KOPT-K1 (cell line): ENCODE results near the gene SMIM44.

Experiments
- H3K27ac ChIP-seq: fragments of 200-600 bp; sonication (generic); 2 replicates; pipeline ENCODE4 v1.5.1; 2016; ENCODE audit warnings: antibody characterized with exemption, mild to moderate bottlenecking, low read depth, low read length; ENCODE audit not compliant: poor library complexity, severe bottlenecking
- H3K36me3 ChIP-seq: fragments of 200-600 bp; sonication (generic); 2 replicates; pipeline ENCODE4 v1.5.1; 2017; ENCODE audit warnings: antibody characterized with exemption, mild to moderate bottlenecking, low read length, moderate library complexity; ENCODE audit not compliant: insufficient read depth
- H3K9me3 ChIP-seq: fragments of 200-600 bp; sonication (generic); 2 replicates; pipeline ENCODE4 v1.5.1; 2017; ENCODE audit warnings: antibody characterized with exemption, low read length, mild to moderate bottlenecking; ENCODE audit not compliant: insufficient read depth, poor library complexity, severe bottlenecking

Gene SMIM44

DNA sequence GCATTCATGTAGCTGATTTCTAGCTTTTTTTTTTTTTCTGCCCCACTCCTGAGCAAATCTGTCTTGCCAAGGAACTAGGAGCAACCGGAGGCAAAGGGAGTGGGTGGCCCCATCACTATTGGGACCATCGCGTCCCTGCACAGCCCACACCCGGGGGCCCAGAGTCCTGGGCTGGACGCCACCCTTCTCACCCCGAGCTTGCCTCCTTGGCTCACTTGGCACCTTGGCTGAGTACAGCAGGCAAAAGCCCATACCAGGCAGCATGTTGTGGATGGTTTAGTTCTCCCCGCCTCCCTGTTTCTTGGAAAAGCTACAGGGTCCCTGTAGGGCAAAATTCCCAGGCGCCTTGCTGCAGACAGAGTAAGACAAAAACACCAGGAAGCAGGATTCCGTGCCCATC is 16.6 kb downstream of the SMIM44 start:
- H3K9me3 ChIP-seq = peaks cover 11% of the 10 kb centered on the region
- no peaks in the 10 kb centered on the region for H3K36me3 ChIP-seq
- H3K27ac ChIP-seq = no peak overlapping the region

DNA sequence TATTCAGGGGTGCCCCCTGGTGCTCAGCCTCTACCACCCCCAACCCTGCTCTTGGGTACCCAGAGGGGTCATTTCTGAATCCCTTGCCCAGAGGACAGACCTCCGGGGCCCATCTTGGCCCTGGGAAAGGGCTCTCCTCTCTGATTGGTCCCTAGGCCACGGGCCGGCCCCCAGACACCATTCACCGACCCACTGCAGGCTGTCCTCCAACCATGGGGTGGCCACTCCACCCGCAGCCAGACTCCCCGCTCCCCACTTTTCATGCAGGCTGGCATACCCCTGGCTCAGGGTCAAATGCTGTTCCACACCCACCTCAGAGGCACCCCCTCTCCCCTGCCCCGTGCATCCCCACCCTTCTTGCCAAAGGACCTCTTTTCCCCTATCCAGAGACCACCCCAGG is 17.7 kb downstream of the SMIM44 start:
- H3K36me3 ChIP-seq = no peaks in the 10 kb centered on the region
- H3K9me3 ChIP-seq = peaks cover 11% of the 10 kb centered on the region
- H3K27ac ChIP-seq = no peak overlapping the region

DNA sequence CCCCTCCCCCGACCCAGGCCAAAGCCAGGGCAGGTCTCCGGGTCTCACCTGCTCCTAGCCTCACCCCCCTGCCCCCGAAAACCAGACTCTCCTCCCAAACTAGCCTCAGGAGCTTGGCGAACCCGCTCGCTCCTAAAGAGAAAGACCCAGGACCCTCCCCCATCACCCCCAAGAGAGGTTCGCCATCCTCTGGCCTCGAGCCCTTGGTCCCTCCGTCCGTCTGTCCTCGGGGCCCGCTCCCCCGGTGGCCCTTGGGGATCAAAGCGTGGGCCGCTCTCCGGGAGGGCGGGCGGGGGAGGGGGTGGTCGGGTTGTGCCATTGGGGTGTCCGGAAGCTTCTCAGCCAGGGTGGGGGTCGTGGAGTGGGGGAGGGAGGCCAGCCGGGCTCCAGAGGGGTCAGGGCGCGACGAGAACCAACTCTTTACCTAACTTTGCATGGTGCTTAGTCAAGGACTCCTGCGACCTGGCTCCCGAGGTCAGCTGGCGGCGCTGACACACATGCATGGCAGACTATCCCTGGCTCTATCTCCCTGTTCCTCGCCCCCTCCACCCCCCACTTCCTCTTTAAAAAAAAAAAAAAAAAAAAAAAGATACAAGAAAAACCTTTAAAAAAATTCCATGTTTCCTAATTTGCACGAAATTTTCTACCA is 18.5 kb downstream of the SMIM44 start:
- peaks cover 11% of the 10 kb centered on the region for H3K9me3 ChIP-seq
- H3K36me3 ChIP-seq = 0 out of 2 replicates have a peak, but pooled peaks cover 4% of the 10 kb centered on the region
- H3K27ac ChIP-seq = no peak overlapping the region

DNA sequence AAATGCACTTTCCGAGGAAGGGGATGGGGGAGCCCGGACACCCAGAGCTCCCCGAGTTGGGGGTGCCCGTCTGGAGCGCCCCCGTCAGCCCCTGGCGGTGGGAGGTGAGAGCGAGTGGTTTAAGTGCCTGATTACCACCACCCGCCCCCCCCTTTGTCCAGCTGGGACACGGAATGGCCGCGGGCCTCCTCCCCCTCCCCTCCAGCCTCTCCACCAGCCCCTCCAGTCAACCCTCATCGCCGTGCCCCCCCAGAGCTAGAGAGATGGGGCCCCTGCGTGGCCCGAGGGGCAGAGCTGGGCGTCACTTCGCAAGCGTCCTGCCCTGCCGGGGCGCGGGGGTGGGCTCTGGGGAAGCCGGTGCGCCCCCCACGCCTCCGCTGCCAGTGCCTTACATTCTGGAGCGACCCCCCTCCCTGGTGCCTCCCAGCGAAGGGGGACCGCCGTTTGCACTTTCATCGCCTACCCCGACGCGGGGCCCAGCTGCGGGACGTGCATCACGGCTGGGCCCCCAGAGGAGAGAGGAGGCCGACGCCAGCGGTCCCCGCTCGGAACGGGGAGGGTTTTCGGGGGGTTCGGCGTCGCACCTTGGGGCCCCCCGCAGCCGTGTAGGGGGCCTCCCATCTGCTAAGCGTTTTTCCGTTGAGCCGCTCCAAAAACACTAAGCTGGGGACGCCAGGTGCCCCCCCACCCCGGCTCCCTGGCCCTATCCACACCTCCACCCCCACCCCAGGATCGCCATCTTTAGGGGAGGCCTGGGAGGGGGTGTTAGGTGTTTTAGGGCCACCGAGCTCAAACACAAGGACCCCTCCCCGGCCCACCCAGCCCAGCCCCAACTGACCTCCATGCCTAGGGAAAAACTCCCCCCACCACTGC is 19.3 kb downstream of the SMIM44 start:
- H3K36me3 ChIP-seq = 0 out of 2 replicates have a peak, but pooled peaks cover 4% of the 10 kb centered on the region
- H3K27ac ChIP-seq = no peak overlapping the region

DNA sequence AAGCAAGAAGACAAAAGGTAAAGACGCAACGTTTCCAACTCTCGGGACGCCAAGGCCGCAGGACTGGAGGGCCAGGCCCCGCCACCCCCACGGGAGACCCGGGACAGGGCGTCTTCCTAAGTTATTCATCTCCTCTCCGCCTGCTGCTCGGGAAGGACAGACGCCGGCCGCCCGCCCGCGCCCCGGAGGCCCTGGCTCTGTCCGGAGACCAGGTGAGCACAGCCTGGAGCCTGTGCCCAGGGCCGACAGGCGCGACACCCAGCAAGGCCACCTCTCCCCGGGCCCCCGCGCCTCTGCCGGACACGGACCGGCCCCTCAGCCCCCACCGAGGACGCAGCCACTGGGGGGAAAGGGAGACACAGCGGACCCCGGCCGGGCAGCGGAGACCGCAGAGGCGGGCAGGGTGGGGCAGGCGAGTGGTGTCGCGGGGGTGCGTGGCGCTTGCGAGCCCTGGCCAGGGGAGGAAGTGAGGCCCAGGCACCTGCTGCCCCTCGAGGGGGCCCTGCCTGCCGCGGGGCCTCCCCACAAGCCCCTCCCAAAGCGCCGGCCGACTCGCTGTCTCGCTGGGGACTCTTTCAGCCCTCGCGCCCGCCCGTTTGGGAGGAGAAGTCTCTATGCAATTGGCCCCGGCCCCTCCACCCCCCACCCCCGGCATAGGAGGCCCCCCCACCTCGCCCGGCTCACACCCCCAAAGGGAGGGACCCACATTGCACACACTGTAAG is 20.1 kb downstream of the SMIM44 start:
- 0 out of 2 replicates have a peak, but pooled peaks cover 4% of the 10 kb centered on the region for H3K36me3 ChIP-seq
- H3K9me3 ChIP-seq = peaks cover 10% of the 10 kb centered on the region
- no peak overlapping the region for H3K27ac ChIP-seq

More for the DNA sequence above, 19.3 kb downstream of the SMIM44 start:
- H3K9me3 ChIP-seq = peaks cover 11% of the 10 kb centered on the region

DNA sequence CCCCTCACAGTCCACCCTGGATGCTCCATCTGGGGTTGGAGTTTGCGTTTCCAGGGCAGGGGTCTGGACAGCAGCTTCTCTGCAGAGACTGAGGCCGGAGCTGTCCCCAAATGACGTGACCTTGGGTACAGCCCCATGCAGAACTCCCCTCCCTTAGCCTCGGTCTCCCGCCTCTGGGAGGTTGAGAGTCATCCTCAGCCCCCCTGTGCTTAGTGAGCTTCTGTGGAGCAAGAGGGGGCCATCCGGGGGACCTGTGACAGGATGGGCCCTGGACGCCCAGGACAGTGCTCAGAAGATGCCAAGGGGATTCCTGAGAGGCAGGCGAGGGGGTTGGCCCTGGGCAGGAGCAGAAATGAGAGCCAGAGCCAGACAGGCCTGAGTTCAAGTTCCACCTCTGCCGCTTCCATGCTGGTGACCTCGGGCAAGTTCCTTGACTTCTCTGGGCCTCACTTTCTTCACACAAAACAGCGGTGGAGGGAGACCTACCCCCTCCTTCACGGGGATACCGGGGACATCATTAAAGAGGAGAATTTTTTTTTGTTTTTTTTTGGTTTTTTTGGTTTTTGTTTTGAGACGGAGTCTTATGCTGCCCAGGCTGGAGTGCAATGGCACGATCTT is 23.2 kb downstream of the SMIM44 start:
- no peak overlapping the region for H3K27ac ChIP-seq
- no peaks in the 10 kb centered on the region for H3K9me3 ChIP-seq
- peaks cover 10% of the 10 kb centered on the region; the same call in 1 of the 2 replicates for H3K36me3 ChIP-seq

DNA sequence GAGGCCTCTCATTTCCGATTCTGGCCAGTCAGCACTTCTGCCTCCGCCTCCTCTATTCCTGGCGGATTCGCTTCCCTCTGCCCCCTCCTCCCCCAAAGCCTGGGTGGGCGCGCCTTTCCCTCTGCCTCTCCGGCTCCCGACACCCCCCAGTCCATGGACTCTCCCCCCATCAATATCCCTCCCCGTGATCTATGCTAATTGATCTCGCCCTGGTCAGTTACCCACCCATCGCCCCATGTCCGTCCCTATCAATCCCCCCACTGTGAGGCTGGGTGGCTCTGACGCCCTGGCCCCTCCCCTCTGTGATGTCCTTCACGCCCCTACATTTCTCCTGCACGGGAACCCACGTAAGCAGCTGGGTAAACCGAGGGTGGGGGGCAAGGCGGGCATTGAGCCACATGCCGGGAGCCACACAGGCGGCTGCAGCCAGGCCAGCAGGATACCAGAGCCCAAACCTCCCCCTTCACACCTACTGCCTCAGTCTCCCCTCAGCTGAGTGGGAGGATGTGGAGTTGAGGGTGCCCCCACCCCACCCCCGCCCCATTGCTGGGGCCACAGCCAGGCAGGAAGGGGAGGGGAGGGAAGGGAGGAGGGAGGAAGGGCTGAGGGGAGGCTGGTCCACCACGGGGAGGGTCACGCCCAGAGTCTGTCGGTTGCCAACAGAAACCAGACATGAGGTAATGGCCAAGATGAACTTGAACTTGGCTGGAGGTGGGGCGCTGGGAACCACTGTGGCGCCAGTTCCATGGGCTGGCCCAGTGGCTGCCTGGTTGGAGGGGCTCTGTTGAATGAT is 24.0 kb downstream of the SMIM44 start:
- no peak overlapping the region for H3K27ac ChIP-seq
- H3K9me3 ChIP-seq = no peaks in the 10 kb centered on the region
- peaks cover 18% of the 10 kb centered on the region; the same call in 1 of the 2 replicates for H3K36me3 ChIP-seq

DNA sequence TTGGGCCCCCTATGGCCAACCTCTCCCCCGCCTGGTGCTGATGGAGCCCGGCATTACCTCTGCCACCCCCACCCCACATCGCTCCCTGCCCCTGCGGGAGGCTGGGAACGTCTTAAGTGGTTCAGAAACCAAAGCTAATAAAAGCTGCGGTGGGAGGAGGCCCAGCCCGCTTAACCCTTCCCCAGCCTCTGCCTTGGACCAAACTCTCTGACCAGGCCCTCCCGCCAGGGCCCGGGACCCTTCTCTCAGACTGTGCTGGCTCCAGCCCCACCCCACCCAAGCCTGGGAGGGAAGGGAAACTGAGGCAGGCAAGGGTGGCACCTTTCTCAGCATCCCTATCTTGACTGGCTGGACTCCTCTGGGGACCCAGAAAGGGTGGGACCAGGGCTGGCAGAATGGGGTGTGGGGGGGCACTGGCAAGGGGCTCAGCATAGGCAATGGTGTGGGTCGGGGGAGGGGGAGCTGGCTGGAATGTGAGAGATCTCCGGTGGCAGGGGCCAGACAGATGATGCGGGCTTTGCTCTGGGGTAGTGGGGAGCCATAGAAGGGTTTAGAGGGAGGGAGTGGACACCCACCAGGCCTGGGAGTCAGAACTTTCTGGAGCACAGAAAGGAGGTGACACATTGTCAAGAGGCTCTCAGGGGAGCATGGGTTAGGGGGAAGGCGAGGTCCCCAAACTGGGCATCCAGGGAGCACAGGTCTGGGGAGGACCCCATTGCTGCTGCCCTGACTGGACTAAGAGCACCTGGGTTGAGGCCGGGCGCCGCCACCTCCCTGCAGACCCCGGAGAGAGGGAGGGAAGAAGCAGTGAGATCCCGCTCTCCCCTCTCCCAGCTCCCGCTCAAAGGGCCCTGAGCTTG is 24.8 kb downstream of the SMIM44 start:
- no peaks in the 10 kb centered on the region for H3K9me3 ChIP-seq
- peaks cover 26% of the 10 kb centered on the region; the same call in 1 of the 2 replicates for H3K36me3 ChIP-seq

DNA sequence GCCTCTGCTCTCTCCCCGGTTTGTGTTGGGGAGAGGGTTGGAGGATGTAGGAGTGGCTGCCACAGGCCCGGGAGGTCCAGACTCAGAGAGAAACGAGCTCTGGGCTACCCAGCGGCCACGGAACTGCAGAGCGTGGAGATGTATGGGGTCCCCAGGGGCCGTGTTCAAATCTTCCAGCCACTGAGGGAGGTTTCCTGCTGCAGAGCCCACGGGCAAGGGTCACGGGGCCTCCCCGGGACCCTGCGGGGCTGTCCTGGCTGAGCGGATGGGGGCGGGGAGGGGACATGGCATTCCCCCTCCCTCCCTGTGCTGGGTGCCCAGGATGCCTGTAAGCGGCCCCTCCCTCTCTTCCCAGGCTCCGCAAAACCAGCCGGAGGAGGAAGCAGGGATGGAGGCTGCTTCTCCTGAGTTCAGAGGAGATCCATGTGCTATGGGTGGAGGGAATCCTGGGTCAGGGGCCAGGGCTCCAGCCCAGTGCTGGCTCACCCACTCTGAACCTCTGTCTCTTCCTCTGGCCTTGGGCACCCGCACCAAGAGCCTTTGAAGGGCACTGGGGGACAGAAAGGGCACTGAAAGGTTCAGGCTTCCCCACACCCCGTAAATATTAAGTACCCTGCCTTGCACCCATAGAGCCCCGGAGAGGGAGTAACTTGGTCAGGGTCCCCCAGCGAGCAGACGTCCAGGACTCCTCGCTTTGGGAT is 25.6 kb downstream of the SMIM44 start:
- Histone ChIP-seq H3K36me3 (peaks cover 34% of the 10 kb centered on the region; the same call in 1 of the 2 replicates), H3K9me3 (no peaks in the 10 kb centered on the region), H3K27ac (no peak overlapping the region)

More for the DNA sequence above, 24.8 kb downstream of the SMIM44 start:
- no peak overlapping the region for H3K27ac ChIP-seq

DNA sequence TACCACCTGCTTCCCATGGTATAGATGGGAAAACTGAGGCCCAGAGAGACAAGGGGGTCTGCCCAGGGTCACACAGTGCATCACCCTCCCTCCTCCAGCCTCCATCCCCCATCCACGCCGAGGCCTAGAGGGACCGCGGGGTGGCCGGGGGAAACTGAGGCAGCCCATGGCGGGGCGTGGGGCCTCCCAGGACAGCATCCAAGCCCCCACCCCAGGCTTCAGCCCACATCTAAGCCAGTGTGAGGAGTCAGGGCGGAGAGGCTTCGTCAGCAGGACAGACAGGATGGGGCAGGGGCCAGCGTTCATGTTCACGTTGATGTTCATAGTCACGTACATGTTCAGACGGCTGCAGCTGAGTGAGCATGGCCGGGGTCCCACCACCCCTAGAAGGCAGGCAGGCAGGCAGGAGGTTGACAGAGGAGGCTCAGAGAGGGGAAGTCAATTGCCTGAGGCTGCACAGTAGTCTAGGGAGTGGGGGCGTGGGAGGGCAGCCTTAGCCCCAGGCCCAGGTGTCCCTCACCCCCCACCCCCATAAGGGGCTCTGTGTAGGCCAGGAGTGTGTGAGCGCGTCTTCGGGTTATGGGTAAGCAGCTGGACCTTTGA is 26.2 kb downstream of the SMIM44 start:
- Histone ChIP-seq H3K27ac (no peak overlapping the region), H3K36me3 (peaks cover 40% of the 10 kb centered on the region; the same call in 1 of the 2 replicates), H3K9me3 (no peaks in the 10 kb centered on the region)

DNA sequence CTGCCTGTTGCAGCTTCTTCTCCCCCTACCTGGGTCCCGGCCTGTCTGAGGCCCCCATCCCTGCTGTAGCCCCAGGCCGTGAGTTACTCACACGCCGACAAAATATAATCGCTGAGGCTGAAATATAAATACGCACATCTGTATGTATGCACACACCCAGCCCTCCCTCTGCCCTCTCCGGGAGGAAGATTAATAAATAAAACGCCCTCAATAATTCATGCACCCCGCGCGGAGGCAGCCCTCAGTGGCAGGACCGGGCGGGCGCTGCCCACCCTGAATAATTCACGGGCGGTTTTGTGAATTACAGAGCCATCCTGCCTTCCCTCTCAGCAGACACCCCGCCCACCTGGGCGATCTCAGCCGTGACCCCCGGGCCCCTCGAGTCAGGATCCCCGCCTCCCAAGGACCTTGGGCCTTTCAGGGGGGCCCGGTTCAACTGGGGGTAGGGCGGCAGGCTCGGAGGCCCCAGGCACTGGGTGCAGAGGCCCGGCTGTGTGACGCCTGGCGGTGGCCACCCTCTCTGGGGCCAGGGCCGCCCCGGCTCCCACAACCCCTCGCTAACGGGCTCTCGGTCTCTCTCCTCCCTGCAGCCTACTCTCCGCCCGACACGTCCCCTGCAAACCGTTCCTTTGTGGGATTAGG is 27.2 kb downstream of the SMIM44 start:
- Histone ChIP-seq H3K36me3 (peaks cover 45% of the 10 kb centered on the region; the same call in 1 of the 2 replicates), H3K27ac (no peak overlapping the region), H3K9me3 (no peaks in the 10 kb centered on the region)

DNA sequence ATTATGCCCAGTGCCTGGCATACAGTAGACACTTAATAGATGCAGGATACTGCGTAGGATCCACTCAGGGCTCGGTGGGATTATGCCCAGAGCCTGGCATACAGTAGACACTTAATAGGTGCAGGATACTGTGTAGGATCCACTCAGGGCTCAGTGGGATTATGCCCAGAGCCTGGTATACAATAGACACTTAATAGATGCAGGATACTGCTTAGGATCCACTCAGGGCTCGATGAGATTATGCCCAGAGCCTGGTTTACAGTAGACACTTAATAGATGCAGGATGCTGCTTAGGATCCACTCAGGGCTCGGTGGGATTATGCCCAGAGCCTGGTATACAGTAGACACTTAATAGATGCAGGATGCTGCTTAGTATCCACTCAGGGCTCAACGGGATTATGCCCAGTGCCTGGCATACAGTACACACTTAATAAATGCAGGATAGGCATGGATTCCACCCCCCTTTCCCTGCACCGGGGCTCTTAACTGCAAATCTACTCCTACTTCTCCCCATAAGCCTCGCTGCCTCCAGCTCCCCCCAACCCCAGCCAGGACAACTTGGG is 27.8 kb downstream of the SMIM44 start:
- Histone ChIP-seq H3K27ac (no peak overlapping the region), H3K9me3 (no peaks in the 10 kb centered on the region), H3K36me3 (peaks cover 50% of the 10 kb centered on the region; the same call in 1 of the 2 replicates)
